Lung (tissue), 12 donors: ENCODE data around the gene DOCK3. TPM values are rescaled to one million over a fixed set of nuclear protein-coding genes. Genes with fewer than 3 reads are reported as not detected.
"Not testable (repeated sequence)": the region's sequence is repeated elsewhere in the genome, so short reads cannot be mapped to it uniquely, and the experiment has no call there.

Source experiments
- ATAC-seq: fragments of 200-7000 bp; cut with Tn5 transposase; one replicate; pipeline ENCODE4 v1.9.1; 2020; ENCODE audit warnings: moderate number of reproducible peaks; ENCODE audit not compliant: insufficient read depth, low FRiP score
- DNase-seq, 3 donors: peaks; one replicate each; pipeline ENCODE4 v3.0.0-alpha.2; 2013 to 2017
- H3K27ac ChIP-seq, 2 donors: one replicate each; pipeline ENCODE4 v1.5.1; 2013; ENCODE audit warnings: mild to moderate bottlenecking in 2 of 2, moderate library complexity in 2 of 2, control low read depth in 1 of 2, inconsistent platforms in 1 of 2, low read depth in 1 of 2, low read length in 1 of 2
- H3K27me3 ChIP-seq, 3 donors: one replicate each; pipeline ENCODE4 v1.5.1; 2013; ENCODE audit warnings: low read length in 2 of 3; ENCODE audit not compliant: control insufficient read depth in 3 of 3, insufficient read depth in 3 of 3
- H3K36me3 ChIP-seq, 4 donors: one replicate each; pipeline ENCODE4 v1.5.1; 2013; ENCODE audit warnings: low read length in 4 of 4, mild to moderate bottlenecking in 1 of 4, moderate library complexity in 1 of 4; ENCODE audit not compliant: control insufficient read depth in 4 of 4, insufficient read depth in 4 of 4
- H3K4me1 ChIP-seq, 5 donors: one replicate each; pipeline ENCODE4 v1.5.1; 2013; ENCODE audit warnings: low read length in 5 of 5, mild to moderate bottlenecking in 2 of 5, moderate library complexity in 1 of 5; ENCODE audit not compliant: control insufficient read depth in 5 of 5, insufficient read depth in 5 of 5
- H3K4me3 ChIP-seq: one replicate; pipeline ENCODE4 v1.5.1; 2013; ENCODE audit warnings: mild to moderate bottlenecking, control low read depth, moderate library complexity
- H3K9ac ChIP-seq, 2 donors: one replicate each; pipeline ENCODE4 v1.5.1; 2013; ENCODE audit warnings: low read length in 2 of 2, control low read depth in 1 of 2; ENCODE audit not compliant: insufficient read depth in 1 of 2
- H3K9me3 ChIP-seq, 4 donors: one replicate each; pipeline ENCODE4 v1.5.1; 2013; ENCODE audit warnings: low read length in 3 of 4, mild to moderate bottlenecking in 1 of 4, moderate library complexity in 1 of 4; ENCODE audit not compliant: control insufficient read depth in 4 of 4, insufficient read depth in 3 of 4
- WGBS, 2 donors: extraction: QIAGEN DNeasy Blood & Tissue Kit; methylation state at CpG; one replicate each; pipeline ENCODE4 v1.1.7; 2013; 5-methylcytosine and 5-hydroxymethylcytosine counted together
- polyA plus RNA-seq, 2 donors: library from polyadenylated mRNA; stranded (reverse); fragments of 200-250 nt; gene quantifications; one replicate each; pipeline ENCODE4 v1.2.1, GENCODE V29; 2013
- total RNA-seq, 2 donors: library from RNA; depleted of rRNA in 1 of 2; stranded (reverse); fragments of >200 nt in 1 of 2; gene quantifications; one replicate each; pipeline ENCODE4 v1.2.1, GENCODE V29; 2014 to 2021
- TF ChIP-seq, protein P1 (sequence below): IDR thresholded peaks from 2 replicates; pipeline ENCODE4 v1.5.1; 2012; ENCODE audit warnings: mild to moderate bottlenecking; ENCODE audit errors: control extremely low read depth, extremely low read depth
- donor health status: control.
- donor health status: control.
- donor health status: Bipolar disorder and iron deficiency.
- donor health status: healthy.
- donor health status: DM: yes; HTN: yes; CAD: no.

The DOCK3 gene
- total and polyA plus RNA-seq, 4 donors: 0.06 to 1.4 (median 0.34) TPM

GRCh38 chr3:50883755-50884154 is 209.0 kb downstream of the DOCK3 start:
- Histone ChIP-seq H3K36me3 (no peaks in the 10 kb centered on the region), H3K9ac (no peak overlapping the region), H3K4me1 (no peaks in the 10 kb centered on the region), H3K4me3 (no peak overlapping the region), H3K27me3 (no peaks in the 10 kb centered on the region), H3K9me3 (no peaks in the 10 kb centered on the region), H3K27ac (no peak overlapping the region)
- WGBS, 2 donors: 88 to 94% methylated on average over 4 of the region's 4 CpGs
- DNase-seq: no peak
- ATAC-seq: no peak
- TF ChIP-seq, protein P1, sequence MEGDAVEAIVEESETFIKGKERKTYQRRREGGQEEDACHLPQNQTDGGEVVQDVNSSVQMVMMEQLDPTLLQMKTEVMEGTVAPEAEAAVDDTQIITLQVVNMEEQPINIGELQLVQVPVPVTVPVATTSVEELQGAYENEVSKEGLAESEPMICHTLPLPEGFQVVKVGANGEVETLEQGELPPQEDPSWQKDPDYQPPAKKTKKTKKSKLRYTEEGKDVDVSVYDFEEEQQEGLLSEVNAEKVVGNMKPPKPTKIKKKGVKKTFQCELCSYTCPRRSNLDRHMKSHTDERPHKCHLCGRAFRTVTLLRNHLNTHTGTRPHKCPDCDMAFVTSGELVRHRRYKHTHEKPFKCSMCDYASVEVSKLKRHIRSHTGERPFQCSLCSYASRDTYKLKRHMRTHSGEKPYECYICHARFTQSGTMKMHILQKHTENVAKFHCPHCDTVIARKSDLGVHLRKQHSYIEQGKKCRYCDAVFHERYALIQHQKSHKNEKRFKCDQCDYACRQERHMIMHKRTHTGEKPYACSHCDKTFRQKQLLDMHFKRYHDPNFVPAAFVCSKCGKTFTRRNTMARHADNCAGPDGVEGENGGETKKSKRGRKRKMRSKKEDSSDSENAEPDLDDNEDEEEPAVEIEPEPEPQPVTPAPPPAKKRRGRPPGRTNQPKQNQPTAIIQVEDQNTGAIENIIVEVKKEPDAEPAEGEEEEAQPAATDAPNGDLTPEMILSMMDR: no peak

DNA sequence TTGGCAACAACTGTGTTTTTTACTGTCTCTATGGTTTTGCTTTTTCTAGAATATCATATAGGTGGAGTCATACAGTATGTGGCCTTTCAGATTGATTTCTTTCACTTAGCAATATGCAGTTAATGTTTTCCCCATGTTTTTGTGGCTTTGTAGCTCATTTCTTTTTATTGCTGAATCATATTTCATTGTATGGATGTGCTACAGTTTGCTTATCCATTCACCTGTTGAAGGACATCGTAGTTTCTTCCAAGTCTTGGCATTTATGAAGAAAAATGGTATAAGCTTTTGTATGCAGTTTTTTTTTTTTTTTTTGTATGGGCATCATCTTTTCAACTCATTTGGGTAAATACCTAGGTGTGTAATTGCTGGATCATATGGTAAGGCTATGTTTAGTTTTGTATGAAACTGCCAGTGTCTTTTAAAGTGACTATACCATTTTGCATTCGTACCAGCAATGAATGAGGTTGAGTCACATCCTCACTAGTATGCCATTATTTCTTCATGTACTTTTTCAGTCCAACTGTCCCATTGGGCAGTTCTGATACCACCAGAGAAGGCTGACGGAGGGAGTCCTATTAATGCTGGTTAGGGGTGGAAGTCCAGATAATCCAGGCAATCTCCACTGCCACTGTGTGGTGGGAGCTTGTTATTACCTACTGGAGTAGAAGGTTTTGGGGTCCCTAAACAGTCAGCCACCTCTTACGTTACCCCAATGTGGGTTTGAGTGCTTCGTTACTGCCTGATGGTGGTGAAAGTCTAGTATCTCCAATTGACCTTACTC is 210.5 kb downstream of the DOCK3 start:
- no peak overlapping the region for H3K4me3 ChIP-seq
- no peaks in the 10 kb centered on the region for H3K27me3 ChIP-seq
- DNase-seq: peak in 2 of 3 donors; percentile 15 to 17
- ATAC-seq: no peak
- WGBS, 2 donors: 73 to 81% methylated on average over 5 of the region's 5 CpGs
- H3K36me3 ChIP-seq: no peaks in the 10 kb centered on the region
- TF ChIP-seq, protein P1: no peak
- no peaks in the 10 kb centered on the region for H3K4me1 ChIP-seq
- no peaks in the 10 kb centered on the region for H3K9me3 ChIP-seq
- no peak overlapping the region for H3K27ac ChIP-seq
- H3K9ac ChIP-seq: no peak overlapping the region

GRCh38 chr3:50890688-50891344 is 216.1 kb downstream of the DOCK3 start:
- TF ChIP-seq, protein P1: no peak
- no peak for ATAC-seq
- H3K9me3 ChIP-seq: peaks cover 0 to 5% (median 0%) of the 10 kb centered on the region in 4 donors
- no peak for DNase-seq
- WGBS, 2 donors: 35 to 44% methylated on average over 3 of the region's 3 CpGs
- no peak overlapping the region for H3K9ac ChIP-seq
- H3K27ac ChIP-seq: no peak overlapping the region
- H3K4me3 ChIP-seq: no peak overlapping the region
- H3K36me3 ChIP-seq: no peaks in the 10 kb centered on the region
- H3K4me1 ChIP-seq: no peaks in the 10 kb centered on the region
- H3K27me3 ChIP-seq: no peaks in the 10 kb centered on the region

DNA sequence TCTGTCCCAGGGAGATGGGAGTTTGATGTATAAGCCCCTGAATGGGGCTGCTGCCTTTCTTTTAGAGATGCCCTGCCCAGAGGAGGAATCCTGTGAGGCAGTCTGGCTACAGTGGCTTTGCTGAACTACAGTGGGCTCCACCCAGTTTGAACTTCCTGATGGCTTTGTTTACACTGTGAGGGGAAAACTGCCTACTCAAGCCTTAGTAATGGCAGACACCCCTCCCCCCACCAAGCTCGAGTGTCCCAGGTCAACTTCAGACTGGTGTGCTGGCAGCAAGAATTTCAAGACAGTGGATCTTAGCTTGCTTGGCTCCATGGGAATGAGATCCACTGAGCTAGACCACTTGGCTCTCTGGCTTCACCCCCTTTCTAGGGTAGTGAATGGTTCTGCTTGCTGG is 226.4 kb downstream of the DOCK3 start:
- not testable (repeated sequence) for H3K36me3 ChIP-seq, H3K9me3 ChIP-seq, H3K9ac ChIP-seq, H3K4me3 ChIP-seq, H3K4me1 ChIP-seq, ATAC-seq, H3K27ac ChIP-seq, H3K27me3 ChIP-seq
- 5 to 17% methylated on average over 1 of the region's 1 CpG for WGBS, 2 donors
- DNase-seq: peak in 1 of 3 donors; percentile 21
